ENCODE results near the gene GMPPB. TPM values are rescaled to one million over a fixed set of nuclear protein-coding genes. Genes with fewer than 3 reads are reported as not detected.

GMPPB gene
- total RNA-seq, 1 donor from 2014 or later, result 31.2 TPM

DNA sequence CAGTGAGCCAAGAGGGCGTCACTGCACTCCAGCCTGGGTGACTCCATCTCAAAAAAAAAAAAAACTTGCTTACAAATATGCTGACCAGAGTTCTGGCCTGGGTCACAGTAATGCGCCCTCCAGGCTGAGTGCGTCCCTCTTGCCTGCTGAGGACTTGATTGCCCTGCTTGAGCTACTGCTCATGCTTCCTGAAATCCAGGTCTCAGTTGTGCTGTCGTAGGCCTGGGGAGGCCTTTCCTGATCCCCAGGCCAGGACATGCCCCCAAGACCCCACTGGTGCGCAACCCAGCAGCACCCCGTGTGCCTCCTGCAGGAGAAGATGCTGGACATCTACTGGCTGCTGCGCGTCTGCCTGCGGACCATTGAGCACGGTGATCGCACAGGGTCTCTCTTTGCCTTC lies 11.6 kb downstream of the GMPPB start:
- no peak overlapping the region for H3K4me3 Mint-ChIP-seq (ENCODE audit: low read depth)

DNA sequence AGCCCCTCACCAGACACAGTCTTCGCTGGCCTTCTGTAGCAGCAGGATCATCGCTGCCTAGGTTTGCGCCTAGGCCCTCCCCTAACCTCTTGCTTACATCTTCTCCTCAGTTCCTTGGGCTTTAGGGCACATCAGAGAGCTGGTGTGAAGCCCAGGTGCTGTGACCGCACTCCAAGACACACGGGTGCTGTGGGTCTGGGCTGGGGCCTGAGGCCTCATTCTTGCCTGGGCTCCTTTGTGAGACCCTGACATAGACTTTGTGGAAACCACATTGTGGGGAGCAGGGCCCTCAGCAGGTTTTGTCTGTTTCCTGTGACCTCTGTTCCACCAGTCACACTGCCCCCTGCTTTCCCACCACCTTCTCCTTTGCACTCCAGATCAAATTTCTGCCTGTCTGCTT lies 12.3 kb downstream of the GMPPB start:
- Mint-ChIP-seq H3K27ac (no peak overlapping the region), H3K9me3 (ENCODE audit: low read depth) (no peaks in the 10 kb centered on the region), H3K4me1 (ENCODE audit: low read depth) (no peaks in the 10 kb centered on the region), H3K36me3 (ENCODE audit: insufficient read depth) (peaks cover 3% of the 10 kb centered on the region), H3K4me3 (ENCODE audit: low read depth) (no peak overlapping the region), H3K27me3 (no peaks in the 10 kb centered on the region)
- no peak for DNase-seq (ENCODE audit: low spot score, unreplicated experiment)
- TF ChIP-seq, protein P1, sequence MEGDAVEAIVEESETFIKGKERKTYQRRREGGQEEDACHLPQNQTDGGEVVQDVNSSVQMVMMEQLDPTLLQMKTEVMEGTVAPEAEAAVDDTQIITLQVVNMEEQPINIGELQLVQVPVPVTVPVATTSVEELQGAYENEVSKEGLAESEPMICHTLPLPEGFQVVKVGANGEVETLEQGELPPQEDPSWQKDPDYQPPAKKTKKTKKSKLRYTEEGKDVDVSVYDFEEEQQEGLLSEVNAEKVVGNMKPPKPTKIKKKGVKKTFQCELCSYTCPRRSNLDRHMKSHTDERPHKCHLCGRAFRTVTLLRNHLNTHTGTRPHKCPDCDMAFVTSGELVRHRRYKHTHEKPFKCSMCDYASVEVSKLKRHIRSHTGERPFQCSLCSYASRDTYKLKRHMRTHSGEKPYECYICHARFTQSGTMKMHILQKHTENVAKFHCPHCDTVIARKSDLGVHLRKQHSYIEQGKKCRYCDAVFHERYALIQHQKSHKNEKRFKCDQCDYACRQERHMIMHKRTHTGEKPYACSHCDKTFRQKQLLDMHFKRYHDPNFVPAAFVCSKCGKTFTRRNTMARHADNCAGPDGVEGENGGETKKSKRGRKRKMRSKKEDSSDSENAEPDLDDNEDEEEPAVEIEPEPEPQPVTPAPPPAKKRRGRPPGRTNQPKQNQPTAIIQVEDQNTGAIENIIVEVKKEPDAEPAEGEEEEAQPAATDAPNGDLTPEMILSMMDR (IDR thresholded peaks at IDR 0.05; ENCODE audit: unreplicated experiment), result no peak

More for the DNA sequence above, 11.6 kb downstream of the GMPPB start:
- DNase-seq (ENCODE audit: low spot score, unreplicated experiment), result no peak
- Mint-ChIP-seq H3K27me3 (no peaks in the 10 kb centered on the region), H3K9me3 (ENCODE audit: low read depth) (no peaks in the 10 kb centered on the region), H3K36me3 (ENCODE audit: insufficient read depth) (peaks cover 2% of the 10 kb centered on the region), H3K27ac (no peak overlapping the region), H3K4me1 (ENCODE audit: low read depth) (no peaks in the 10 kb centered on the region)
- TF ChIP-seq, protein P1 (IDR thresholded peaks at IDR 0.05; ENCODE audit: unreplicated experiment), result no peak

DNA sequence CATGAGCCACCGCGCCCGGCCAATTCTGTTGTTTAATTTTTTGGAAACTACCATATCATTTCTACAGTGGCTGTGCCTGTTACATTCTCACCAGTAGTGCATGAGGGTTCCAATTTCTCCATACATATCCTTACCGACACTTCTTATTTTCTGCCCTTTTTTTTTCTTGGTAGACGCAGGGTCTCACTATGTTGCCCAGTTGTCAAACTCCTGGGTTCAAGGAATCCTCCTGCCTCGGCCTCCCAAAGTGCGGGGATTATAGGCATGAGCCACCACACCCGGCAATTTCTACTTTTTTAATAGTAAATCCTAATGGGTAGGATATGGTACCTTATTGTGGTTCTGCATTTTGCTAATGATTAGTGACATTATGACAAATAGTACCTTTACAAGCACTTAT lies 13.9 kb downstream of the GMPPB start:
- TF ChIP-seq, protein P1 (IDR thresholded peaks at IDR 0.05; ENCODE audit: unreplicated experiment), result no peak
- H3K27ac Mint-ChIP-seq, result no peak overlapping the region
- no peaks in the 10 kb centered on the region for H3K4me1 Mint-ChIP-seq (ENCODE audit: low read depth)
- no peaks in the 10 kb centered on the region for H3K9me3 Mint-ChIP-seq (ENCODE audit: low read depth)
- H3K27me3 Mint-ChIP-seq, result no peaks in the 10 kb centered on the region
- peaks cover 3% of the 10 kb centered on the region for H3K36me3 Mint-ChIP-seq (ENCODE audit: insufficient read depth)
- no peak for DNase-seq (ENCODE audit: low spot score, unreplicated experiment)
- no peak overlapping the region for H3K4me3 Mint-ChIP-seq (ENCODE audit: low read depth)

DNA sequence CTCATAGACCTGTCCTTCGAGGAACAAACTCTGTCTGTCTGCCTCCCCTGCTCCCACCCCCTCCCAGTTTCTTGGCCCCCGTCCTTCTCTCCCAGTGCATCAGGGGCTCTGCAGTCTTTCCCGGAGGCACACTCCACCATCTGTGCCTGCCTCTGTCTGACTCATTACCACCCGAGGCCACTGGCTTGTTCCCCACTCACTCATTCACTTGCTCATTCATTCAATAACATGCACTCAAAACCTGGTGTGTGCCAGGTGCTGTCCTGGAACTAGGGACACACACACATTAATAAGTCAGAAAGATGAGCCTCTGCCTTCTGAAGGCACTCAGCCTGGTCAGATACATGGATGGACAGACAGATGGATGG lies 16.7 kb downstream of the GMPPB start:
- Mint-ChIP-seq H3K9me3 (ENCODE audit: low read depth) (no peaks in the 10 kb centered on the region), H3K4me3 (ENCODE audit: low read depth) (no peak overlapping the region), H3K27me3 (no peaks in the 10 kb centered on the region), H3K36me3 (ENCODE audit: insufficient read depth) (peaks cover 3% of the 10 kb centered on the region), H3K27ac (no peak overlapping the region), H3K4me1 (ENCODE audit: low read depth) (no peaks in the 10 kb centered on the region)
- TF ChIP-seq, protein P1 (IDR thresholded peaks at IDR 0.05; ENCODE audit: unreplicated experiment), result no peak
- no peak for DNase-seq (ENCODE audit: low spot score, unreplicated experiment)

DNA sequence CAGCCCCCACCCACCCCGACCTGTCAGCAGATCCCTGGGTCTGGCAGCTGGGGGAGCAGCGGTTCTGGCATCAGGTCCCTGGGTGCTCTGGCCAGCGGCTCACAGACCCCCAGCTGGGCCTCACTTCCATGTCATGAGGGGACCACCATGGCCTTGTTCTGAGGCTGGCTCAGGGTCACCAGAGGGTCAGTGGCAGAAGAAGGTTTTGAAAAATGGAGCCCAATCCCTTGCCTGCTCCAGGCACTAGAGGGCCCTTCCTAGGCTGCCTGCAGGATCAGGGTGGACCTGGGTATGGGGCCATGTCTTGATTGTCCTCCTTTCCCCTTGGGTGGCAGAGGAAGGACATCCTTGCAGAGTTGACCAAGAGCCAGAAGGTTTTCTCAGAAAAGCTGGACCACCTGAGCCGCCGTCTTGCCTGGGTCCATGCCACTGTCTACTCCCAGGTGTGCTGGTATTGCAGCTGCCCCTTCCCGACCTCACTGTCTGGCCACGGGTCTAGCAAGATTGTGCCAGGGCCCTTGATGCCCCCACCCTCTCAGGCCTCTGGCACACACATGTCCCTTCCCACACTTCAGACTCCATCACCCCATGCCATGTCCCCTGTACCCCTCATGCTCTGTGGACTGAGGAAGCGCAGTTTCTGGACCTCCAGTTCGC lies 17.2 kb downstream of the GMPPB start:
- TF ChIP-seq, protein P1 (IDR thresholded peaks at IDR 0.05; ENCODE audit: unreplicated experiment), result no peak
- Mint-ChIP-seq H3K4me1 (ENCODE audit: low read depth) (no peaks in the 10 kb centered on the region), H3K9me3 (ENCODE audit: low read depth) (no peaks in the 10 kb centered on the region), H3K27ac (no peak overlapping the region), H3K36me3 (ENCODE audit: insufficient read depth) (peaks cover 4% of the 10 kb centered on the region), H3K27me3 (no peaks in the 10 kb centered on the region), H3K4me3 (ENCODE audit: low read depth) (no peak overlapping the region)
- DNase-seq (ENCODE audit: low spot score, unreplicated experiment), result no peak
